Neural crest cell (in vitro differentiated cells): ENCODE measurements around the gene EVC. TPM values are rescaled to one million over a fixed set of nuclear protein-coding genes. Genes with fewer than 3 reads are reported as not detected.
"Not testable (repeated sequence)": the region's sequence is repeated elsewhere in the genome, so short reads cannot be mapped to it uniquely, and the experiment has no call there.

Experiments used
- DNase-seq: peaks from one replicate; pipeline ENCODE4 v3.0.0; 2021; ENCODE audit warnings: low read depth, mixed read lengths, low spot score
- H3K27ac Mint-ChIP-seq: one replicate; pipeline ENCODE4 v1.8.0; 2021; ENCODE audit warnings: mild to moderate bottlenecking, mixed read lengths; ENCODE audit not compliant: unreplicated experiment
- H3K27me3 Mint-ChIP-seq: 2 replicates; pipeline ENCODE4 v1.8.0; 2021; ENCODE audit warnings: low read depth, mild to moderate bottlenecking, mixed read lengths
- H3K36me3 Mint-ChIP-seq: 2 replicates; pipeline ENCODE4 v1.8.0; 2021; ENCODE audit warnings: low read depth, mild to moderate bottlenecking, mixed read lengths
- H3K4me1 Mint-ChIP-seq: 2 replicates; pipeline ENCODE4 v1.8.0; 2021; ENCODE audit warnings: mixed read lengths
- H3K4me3 Mint-ChIP-seq: one replicate; pipeline ENCODE4 v1.8.0; 2021; ENCODE audit warnings: mild to moderate bottlenecking, mixed read lengths
- H3K9me3 Mint-ChIP-seq: 2 replicates; pipeline ENCODE4 v1.8.0; 2021; ENCODE audit warnings: mixed read lengths
- CTCF ChIP-seq: fragments of 200-600 bp; sonication (generic); conservative IDR thresholded peaks from 2 replicates; pipeline ENCODE4 v1.5.0; 2021; ENCODE audit warnings: antibody characterized with exemption, mild to moderate bottlenecking
- total RNA-seq: library from RNA; stranded (reverse); gene quantifications from 2 replicates; pipeline ENCODE4 v1.2.1, GENCODE V29; 2021

The EVC gene
- total RNA-seq, 1 donor from 2014 or later = 24.4 TPM

- no peak overlapping the region for H3K27ac Mint-ChIP-seq
- no peaks in the 10 kb centered on the region for H3K9me3 Mint-ChIP-seq
- no peak for DNase-seq
- no peaks in the 10 kb centered on the region for H3K27me3 Mint-ChIP-seq
- H3K4me1 Mint-ChIP-seq = no peaks in the 10 kb centered on the region
- H3K36me3 Mint-ChIP-seq = peaks cover 36% of the 10 kb centered on the region
- no peak overlapping the region for H3K4me3 Mint-ChIP-seq
- TF ChIP-seq CTCF = no peak
Observed at GRCh38 chr4:5828005-5828391, 117.0 kb downstream of the EVC start.

GRCh38 chr4:5836943-5837342 lies 125.9 kb downstream of the EVC start:
- Mint-ChIP-seq H3K9me3 (no peaks in the 10 kb centered on the region), H3K27me3 (no peaks in the 10 kb centered on the region), H3K36me3 (peaks cover 47% of the 10 kb centered on the region), H3K4me3 (no peak overlapping the region), H3K27ac (peak overlapping the region; percentile 57), H3K4me1 (no peaks in the 10 kb centered on the region)
- TF ChIP-seq CTCF = no peak
- DNase-seq = no peak

- not testable (repeated sequence) for H3K9me3 Mint-ChIP-seq, H3K4me3 Mint-ChIP-seq, H3K4me1 Mint-ChIP-seq, H3K27ac Mint-ChIP-seq, DNase-seq, H3K27me3 Mint-ChIP-seq
- H3K36me3 Mint-ChIP-seq = peaks cover 49% of the 10 kb centered on the region
Observed at GRCh38 chr4:5837483-5837882, 126.5 kb downstream of the EVC start.

GRCh38 chr4:5839332-5839731 lies 128.3 kb downstream of the EVC start:
- H3K36me3 Mint-ChIP-seq = peaks cover 42% of the 10 kb centered on the region
- no peaks in the 10 kb centered on the region for H3K9me3 Mint-ChIP-seq
- no peak overlapping the region for H3K27ac Mint-ChIP-seq
- no peak for TF ChIP-seq CTCF
- no peaks in the 10 kb centered on the region for H3K27me3 Mint-ChIP-seq
- no peak for DNase-seq
- peaks cover 5% of the 10 kb centered on the region for H3K4me1 Mint-ChIP-seq
- no peak overlapping the region for H3K4me3 Mint-ChIP-seq

- peaks cover 7% of the 10 kb centered on the region for H3K4me1 Mint-ChIP-seq
- DNase-seq = no peak
- no peak overlapping the region for H3K4me3 Mint-ChIP-seq
- no peak for TF ChIP-seq CTCF
- peaks cover 38% of the 10 kb centered on the region for H3K36me3 Mint-ChIP-seq
- no peaks in the 10 kb centered on the region for H3K9me3 Mint-ChIP-seq
- no peaks in the 10 kb centered on the region for H3K27me3 Mint-ChIP-seq
- no peak overlapping the region for H3K27ac Mint-ChIP-seq
Observed at GRCh38 chr4:5839751-5840674, 129.0 kb downstream of the EVC start.

GRCh38 chr4:5842456-5842855 lies 131.5 kb downstream of the EVC start:
- TF ChIP-seq CTCF = no peak
- H3K27me3 Mint-ChIP-seq = no peaks in the 10 kb centered on the region
- H3K4me3 Mint-ChIP-seq = no peak overlapping the region
- peak overlapping the region; percentile 72 for H3K27ac Mint-ChIP-seq
- DNase-seq = no peak
- peaks cover 33% of the 10 kb centered on the region for H3K36me3 Mint-ChIP-seq
- no peaks in the 10 kb centered on the region for H3K9me3 Mint-ChIP-seq
- peaks cover 11% of the 10 kb centered on the region for H3K4me1 Mint-ChIP-seq
